Activated CD4-positive, alpha-beta T cell treated with anti-CD3 and anti-CD28 coated beads for 1 hour (primary cell): ENCODE results near the gene CWC27.

ENCODE experiments used
- DNase-seq: peaks from one replicate; pipeline ENCODE4 v3.0.0-alpha.2; 2020

CWC27 gene, protein sequence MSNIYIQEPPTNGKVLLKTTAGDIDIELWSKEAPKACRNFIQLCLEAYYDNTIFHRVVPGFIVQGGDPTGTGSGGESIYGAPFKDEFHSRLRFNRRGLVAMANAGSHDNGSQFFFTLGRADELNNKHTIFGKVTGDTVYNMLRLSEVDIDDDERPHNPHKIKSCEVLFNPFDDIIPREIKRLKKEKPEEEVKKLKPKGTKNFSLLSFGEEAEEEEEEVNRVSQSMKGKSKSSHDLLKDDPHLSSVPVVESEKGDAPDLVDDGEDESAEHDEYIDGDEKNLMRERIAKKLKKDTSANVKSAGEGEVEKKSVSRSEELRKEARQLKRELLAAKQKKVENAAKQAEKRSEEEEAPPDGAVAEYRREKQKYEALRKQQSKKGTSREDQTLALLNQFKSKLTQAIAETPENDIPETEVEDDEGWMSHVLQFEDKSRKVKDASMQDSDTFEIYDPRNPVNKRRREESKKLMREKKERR

GRCh38 chr5:64768358-64769312 is at the start of gene CWC27, which contains the start of gene SREK1IP1:
TSS of gene CWC27 (plus strand) at chr5:64768930. CDS start at chr5:64769147, 217 bp downstream.
TSS of gene SREK1IP1 (minus strand) at chr5:64768691. CDS start at chr5:64768517, 174 bp downstream.
- DNase-seq, result peak; percentile 70

- no peak for DNase-seq
Observed at GRCh38 chr5:64722588-64722987, 46.1 kb upstream of the CWC27 start.

- no peak for DNase-seq
Observed at GRCh38 chr5:64727150-64727549, 41.6 kb upstream of the CWC27 start.

DNA sequence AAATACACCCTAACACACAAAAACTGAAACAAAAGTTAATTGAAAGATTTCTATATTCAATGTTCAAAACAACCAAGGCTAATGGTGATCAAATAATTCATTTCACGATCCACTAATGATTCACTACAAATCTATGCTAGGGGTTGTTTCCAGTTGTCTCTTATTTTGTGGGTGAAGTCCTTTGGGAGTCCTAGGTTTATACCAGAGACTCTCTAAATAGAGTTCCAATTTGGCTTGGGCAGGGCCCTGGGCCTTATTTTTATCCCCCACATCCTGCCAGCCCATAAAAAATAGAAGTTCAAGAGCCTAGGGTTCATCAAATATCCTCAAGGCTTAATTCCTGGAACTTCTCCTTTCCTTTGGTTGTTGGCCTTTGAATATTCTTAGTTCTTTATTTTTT is 26.3 kb upstream of the CWC27 start:
- DNase-seq, result no peak

DNA sequence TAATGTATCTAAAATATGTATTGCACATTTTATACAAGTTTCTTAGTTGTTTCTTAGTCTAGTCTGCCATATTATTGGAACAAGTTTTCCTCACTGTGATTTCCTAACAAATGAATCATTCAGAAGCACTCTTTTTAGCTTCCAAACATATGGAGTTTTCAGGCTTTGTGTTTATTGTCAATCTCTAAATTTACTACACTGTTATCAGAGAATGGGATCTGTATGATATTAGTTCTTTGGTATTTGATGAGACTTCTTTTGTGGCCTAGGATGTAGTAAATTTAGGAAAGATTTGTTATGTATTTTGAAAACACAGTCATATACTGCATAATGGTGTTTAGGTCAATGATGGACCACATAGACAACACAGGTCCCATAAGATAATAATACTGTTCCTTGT is 25.9 kb upstream of the CWC27 start:
- no peak for DNase-seq

DNA sequence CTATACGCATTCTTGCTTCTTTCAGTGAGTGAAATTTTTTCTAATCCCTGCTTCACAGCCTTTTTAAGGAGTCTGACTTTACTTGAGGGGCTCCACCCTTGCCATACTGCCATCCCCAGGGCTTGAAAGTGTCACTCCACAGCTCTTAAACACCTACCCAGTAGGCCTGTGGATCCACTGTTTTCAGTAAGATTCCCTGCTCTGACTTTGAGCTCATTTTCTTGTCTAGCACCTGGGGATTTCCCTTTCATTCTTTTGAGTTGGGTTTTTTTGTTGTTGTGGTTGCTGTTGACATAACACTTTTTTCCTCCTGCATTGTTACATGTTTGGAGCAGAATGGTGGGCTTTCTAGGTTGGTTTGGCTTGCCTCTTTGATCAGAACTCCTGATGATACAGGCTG is 23.8 kb upstream of the CWC27 start:
- DNase-seq, result no peak

DNA sequence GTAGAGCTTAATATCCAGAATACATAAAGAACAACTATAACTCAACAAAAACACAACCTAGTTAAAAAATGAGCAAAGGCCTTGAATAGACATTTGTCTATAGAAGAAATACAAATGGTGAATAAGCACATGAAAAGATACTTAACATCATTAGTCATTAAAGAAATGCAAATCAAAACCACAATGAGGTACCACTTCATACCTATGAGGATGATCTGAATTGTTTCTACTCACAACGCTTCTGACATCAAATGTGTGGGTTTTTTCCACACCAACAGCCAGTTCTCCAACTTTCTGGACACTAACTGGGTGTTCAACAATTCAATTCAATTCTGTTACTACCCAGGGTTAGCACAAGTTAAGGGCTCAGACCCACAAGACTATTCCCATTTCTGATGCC is 22.3 kb upstream of the CWC27 start:
- DNase-seq, result no peak

- DNase-seq, result no peak
Observed at GRCh38 chr5:64749385-64749784, 19.3 kb upstream of the CWC27 start.

- DNase-seq, result no peak
Observed at GRCh38 chr5:64754066-64754465, 14.7 kb upstream of the CWC27 start.

DNA sequence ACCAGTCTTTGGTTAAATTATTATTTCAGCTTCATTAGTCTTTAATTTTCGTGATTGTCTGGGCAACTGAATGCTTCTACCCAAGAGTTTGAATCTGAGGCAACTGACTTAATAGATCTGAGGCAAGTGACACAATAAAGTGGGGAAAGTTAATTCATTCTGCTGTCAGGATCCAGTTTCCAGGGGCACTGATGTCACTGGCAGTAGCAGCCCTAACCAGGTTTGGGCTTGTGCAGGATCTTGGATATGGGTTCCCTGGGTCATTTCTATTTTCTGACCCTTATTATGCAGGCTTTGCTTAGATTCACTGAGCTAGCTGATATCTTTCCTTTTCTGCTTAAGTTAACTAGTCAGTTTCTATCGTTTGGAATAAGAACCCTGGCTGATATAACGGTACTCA is 9.8 kb upstream of the CWC27 start:
- DNase-seq, result no peak

- DNase-seq, result no peak
Observed at GRCh38 chr5:64759960-64760660, 8.6 kb upstream of the CWC27 start.

DNA sequence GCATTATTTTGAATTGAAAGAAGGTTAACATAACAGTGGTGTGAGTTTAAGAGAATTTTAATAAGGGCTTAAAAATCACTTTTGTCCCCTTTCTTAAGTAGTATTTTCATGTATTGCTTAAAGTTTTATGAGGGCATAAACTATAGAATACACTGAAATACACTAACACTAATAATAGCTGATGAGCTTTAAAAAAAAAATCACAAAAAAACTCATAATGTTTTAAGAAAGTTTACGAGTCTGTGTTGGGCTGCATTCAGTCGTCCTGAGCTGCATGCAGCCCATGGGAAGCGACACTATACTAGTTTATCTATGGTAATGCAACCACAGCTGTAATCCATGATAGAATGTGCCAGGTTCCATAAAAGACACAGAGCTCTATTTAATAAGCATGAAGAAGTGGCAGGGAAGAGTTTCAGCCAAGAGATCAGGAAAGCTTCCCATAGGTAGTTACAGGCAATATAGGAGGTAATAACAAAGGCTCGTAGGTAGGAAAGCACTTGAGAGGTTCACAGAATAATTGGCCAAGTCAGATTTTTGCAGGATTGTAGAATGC is 4.7 kb upstream of the CWC27 start:
- DNase-seq, result no peak

GRCh38 chr5:64765804-64766504 is 2.8 kb upstream of the CWC27 start:
- DNase-seq, result no peak

DNA sequence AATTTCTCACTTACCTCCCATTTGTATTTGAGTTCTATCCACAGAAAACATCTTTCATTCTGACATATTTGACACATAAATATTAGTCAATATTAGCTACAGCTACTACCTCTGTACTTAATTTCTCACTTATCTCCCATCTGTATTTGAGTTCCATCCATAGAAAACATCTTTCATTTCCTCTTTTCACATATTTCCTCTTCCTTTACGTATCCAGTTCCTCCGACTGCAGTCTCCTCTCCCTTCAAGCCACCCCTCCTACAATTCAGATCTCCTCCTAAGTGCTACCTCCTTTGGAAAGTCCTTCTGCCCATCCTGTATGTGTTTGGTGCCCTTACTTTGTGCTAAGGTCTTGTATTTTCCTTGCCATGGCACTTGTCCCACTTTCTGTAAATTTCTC is 1.8 kb upstream of the CWC27 start:
- no peak for DNase-seq

DNA sequence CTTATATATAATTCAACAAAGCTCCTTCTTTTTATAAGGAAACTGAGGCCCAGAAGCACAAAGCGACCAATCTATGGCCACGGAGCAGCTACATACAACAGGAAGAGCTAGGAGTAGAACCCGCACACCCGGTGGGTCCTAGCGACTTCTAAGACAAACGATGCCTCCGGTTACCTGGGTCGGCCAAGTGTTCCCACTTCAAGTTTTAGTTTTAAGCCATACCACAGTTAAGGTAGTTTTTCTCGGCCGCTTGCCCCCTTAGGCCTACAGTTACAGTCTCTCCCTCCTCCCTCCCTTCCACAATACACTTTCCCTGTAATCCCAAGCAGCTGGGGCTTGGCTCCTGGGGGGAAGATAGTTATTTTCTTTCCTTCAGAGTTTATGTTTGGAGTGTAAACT is 772 bp upstream of the CWC27 start:
- DNase-seq, result no peak

DNA sequence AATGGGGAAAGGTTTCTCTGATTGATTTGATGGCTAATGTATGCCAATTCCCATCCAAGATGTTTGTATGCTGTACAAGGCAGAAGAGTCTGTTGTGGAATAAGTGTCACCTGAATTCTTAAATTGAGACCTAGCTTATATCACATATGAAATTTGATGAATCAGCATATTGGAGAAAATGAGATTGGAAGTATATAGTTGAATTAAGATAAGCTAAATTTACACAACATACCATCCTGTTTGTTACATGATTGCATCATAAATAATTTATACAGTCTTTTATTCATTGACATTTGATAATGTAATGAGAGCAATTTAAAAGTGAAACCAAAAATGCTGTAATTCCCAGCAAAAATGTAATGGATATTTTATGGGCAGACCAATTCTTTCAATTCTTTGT is 1.1 kb downstream of the CWC27 start:
- no peak for DNase-seq

- no peak for DNase-seq
Observed at GRCh38 chr5:64771736-64772135, 3.0 kb downstream of the CWC27 start.

- no peak for DNase-seq
Observed at GRCh38 chr5:64773533-64773932, 4.8 kb downstream of the CWC27 start.

GRCh38 chr5:64775291-64775690 is 6.6 kb downstream of the CWC27 start:
- DNase-seq, result no peak

DNA sequence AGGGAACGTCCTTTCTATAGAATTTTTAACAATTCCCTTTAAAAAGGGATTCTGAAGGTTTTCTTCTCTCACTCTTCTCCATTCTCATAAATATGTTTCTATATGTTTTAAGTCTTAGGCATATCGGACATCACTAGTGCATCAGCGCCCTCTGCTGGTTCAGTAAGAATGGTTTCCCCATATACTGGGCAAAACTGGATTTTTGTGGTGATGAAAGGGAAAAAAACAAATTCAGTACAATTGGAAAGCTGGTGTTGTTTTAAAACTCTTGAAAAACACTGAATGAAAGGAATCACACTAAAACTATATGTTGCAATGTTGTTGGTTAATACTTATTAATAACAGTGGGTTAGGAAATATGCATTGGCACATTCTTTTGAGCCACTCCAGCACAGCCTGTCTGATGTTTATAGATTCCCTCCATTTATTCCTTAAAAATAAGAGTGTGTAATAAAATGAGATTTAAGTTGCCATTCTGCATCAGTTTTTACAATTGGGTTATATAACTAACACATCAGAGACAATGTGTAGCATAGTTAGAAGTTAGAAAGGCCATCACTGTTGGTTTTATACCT is 15.8 kb downstream of the CWC27 start:
- peak; percentile 50 for DNase-seq

GRCh38 chr5:64786372-64786771 is 17.6 kb downstream of the CWC27 start:
- no peak for DNase-seq

DNA sequence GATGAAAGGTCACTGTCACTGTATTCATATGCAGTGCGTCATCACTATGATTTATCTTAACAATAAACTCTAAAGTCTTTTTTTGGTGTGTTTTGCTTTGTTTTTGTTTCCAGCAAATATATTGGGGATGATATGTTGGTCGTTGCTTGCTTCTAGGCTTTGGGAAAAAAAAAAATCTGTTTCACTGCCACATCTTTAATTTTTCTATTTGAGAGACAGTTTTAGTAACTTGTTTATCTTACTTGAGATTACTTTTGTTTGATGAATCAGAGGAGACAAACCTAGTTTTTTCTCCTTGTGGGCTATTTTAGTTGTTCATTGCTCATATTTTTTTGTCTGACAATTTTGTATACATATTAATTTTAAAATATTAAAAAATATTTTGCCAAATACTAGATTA is 19.4 kb downstream of the CWC27 start:
- no peak for DNase-seq
